ENCODE data around the gene LRRC49.
"Not testable (repeated sequence)": the region's sequence is repeated elsewhere in the genome, so short reads cannot be mapped to it uniquely, and the experiment has no call there.

The LRRC49 gene

GRCh38 chr15:70867911-70868467, 24.6 kb upstream of the LRRC49 start:
- no peak for DNase-seq (ENCODE audit: low spot score)

- no peak for DNase-seq (ENCODE audit: low spot score)
Measured at GRCh38 chr15:70869346-70869745, 23.3 kb upstream of the LRRC49 start.

GRCh38 chr15:70870051-70870450, 22.6 kb upstream of the LRRC49 start:
- no peak for DNase-seq (ENCODE audit: low spot score)

- not testable (repeated sequence) for DNase-seq (ENCODE audit: low spot score)
Measured at GRCh38 chr15:70871490-70871889, 21.1 kb upstream of the LRRC49 start.

GRCh38 chr15:70873232-70874054, 19.2 kb upstream of the LRRC49 start:
- no peak for DNase-seq (ENCODE audit: low spot score)

GRCh38 chr15:70875001-70875782, 17.4 kb upstream of the LRRC49 start:
- DNase-seq (ENCODE audit: low spot score), result no peak

GRCh38 chr15:70876011-70876410, 16.6 kb upstream of the LRRC49 start:
- DNase-seq (ENCODE audit: low spot score), result no peak

- no peak for DNase-seq (ENCODE audit: low spot score)
Measured at GRCh38 chr15:70876683-70877082, 15.9 kb upstream of the LRRC49 start.

- no peak for DNase-seq (ENCODE audit: low spot score)
Measured at GRCh38 chr15:70879401-70879800, 13.2 kb upstream of the LRRC49 start.

- no peak for DNase-seq (ENCODE audit: low spot score)
Measured at GRCh38 chr15:70880781-70881180, 11.8 kb upstream of the LRRC49 start.

- no peak for DNase-seq (ENCODE audit: low spot score)
Measured at GRCh38 chr15:70882361-70882760, 10.3 kb upstream of the LRRC49 start.

- DNase-seq (ENCODE audit: low spot score), result no peak
Measured at GRCh38 chr15:70892912-70893560, 410 bp downstream of the LRRC49 start.

GRCh38 chr15:70902107-70902506, 9.5 kb downstream of the LRRC49 start:
- no peak for DNase-seq (ENCODE audit: low spot score)

GRCh38 chr15:70906842-70907241, 14.2 kb downstream of the LRRC49 start:
- no peak for DNase-seq (ENCODE audit: low spot score)

- DNase-seq (ENCODE audit: low spot score), result no peak
Measured at GRCh38 chr15:70907784-70908471, 15.3 kb downstream of the LRRC49 start.

GRCh38 chr15:70910958-70911357, 18.3 kb downstream of the LRRC49 start:
- DNase-seq (ENCODE audit: low spot score), result no peak

- DNase-seq (ENCODE audit: low spot score), result no peak
Measured at GRCh38 chr15:70912187-70912586, 19.6 kb downstream of the LRRC49 start.

GRCh38 chr15:70916531-70916930, 23.9 kb downstream of the LRRC49 start:
- no peak for DNase-seq (ENCODE audit: low spot score)

GRCh38 chr15:70917955-70918354, 25.3 kb downstream of the LRRC49 start:
- no peak for DNase-seq (ENCODE audit: low spot score)

GRCh38 chr15:70920981-70921696, 28.5 kb downstream of the LRRC49 start:
- no peak for DNase-seq (ENCODE audit: low spot score)

GRCh38 chr15:70922119-70922518, 29.5 kb downstream of the LRRC49 start:
- DNase-seq (ENCODE audit: low spot score), result no peak
